Neural progenitor cell (in vitro differentiated cells): ENCODE data around the gene EMP2. TPM values are rescaled to one million over a fixed set of nuclear protein-coding genes. Genes with fewer than 3 reads are reported as not detected.

Source experiments
- DNase-seq: peaks from one replicate; pipeline ENCODE4 v3.0.0-alpha.2; 2016; ENCODE audit warnings: low spot score
- H2AFZ ChIP-seq: fragments of 200-600 bp; sonication (generic); replicated peaks from 2 replicates; pipeline ENCODE4 v1.6.1; 2016; ENCODE audit warnings: antibody characterized with exemption
- H3F3A ChIP-seq: fragments of 200-600 bp; sonication (generic); 2 replicates; pipeline ENCODE4 v1.6.1; 2016; ENCODE audit warnings: antibody characterized with exemption, low read depth
- H3K27ac ChIP-seq: fragments of 200-600 bp; sonication (generic); 2 replicates; pipeline ENCODE4 v1.5.1; 2016; ENCODE audit warnings: mild to moderate bottlenecking
- H3K27me3 ChIP-seq: fragments of 200-600 bp; sonication (generic); 2 replicates; pipeline ENCODE4 v1.6.1; 2016; ENCODE audit warnings: mild to moderate bottlenecking, moderate library complexity
- H3K36me3 ChIP-seq: fragments of 200-600 bp; sonication (generic); 2 replicates; pipeline ENCODE4 v1.5.1; 2016
- H3K4me1 ChIP-seq: fragments of 200-600 bp; sonication (generic); 2 replicates; pipeline ENCODE4 v1.6.1; 2016; ENCODE audit warnings: mixed run types
- H3K4me2 ChIP-seq: fragments of 200-600 bp; sonication (generic); 2 replicates; pipeline ENCODE4 v1.6.1; 2016
- H3K4me3 ChIP-seq: fragments of 200-600 bp; sonication (generic); 2 replicates; pipeline ENCODE4 v1.5.1; 2016
- H3K79me2 ChIP-seq: fragments of 200-600 bp; sonication (generic); 2 replicates; pipeline ENCODE4 v1.6.1; 2016; ENCODE audit warnings: low read depth
- H3K9ac ChIP-seq: fragments of 200-600 bp; sonication (generic); 2 replicates; pipeline ENCODE4 v1.6.1; 2016
- H3K9me3 ChIP-seq: fragments of 200-600 bp; sonication (generic); 2 replicates; pipeline ENCODE4 v1.5.1; 2016; ENCODE audit warnings: low read depth
- H4K20me1 ChIP-seq: fragments of 200-600 bp; sonication (generic); 2 replicates; pipeline ENCODE4 v1.6.1; 2016; ENCODE audit warnings: low read depth
- H3K27ac Mint-ChIP-seq: 3 replicates; pipeline ENCODE4 v1.8.0; 2021; ENCODE audit warnings: mixed read lengths
- H3K27me3 Mint-ChIP-seq: 2 replicates; pipeline ENCODE4 v1.8.0; 2022; ENCODE audit warnings: low read depth, mild to moderate bottlenecking, inconsistent platforms, moderate library complexity, mixed read lengths; ENCODE audit not compliant: insufficient read depth
- H3K36me3 Mint-ChIP-seq: 3 replicates; pipeline ENCODE4 v1.8.0; 2021; ENCODE audit warnings: mixed read lengths
- H3K4me1 Mint-ChIP-seq: 3 replicates; pipeline ENCODE4 v1.8.0; 2021; ENCODE audit warnings: mixed read lengths
- H3K4me3 Mint-ChIP-seq: 3 replicates; pipeline ENCODE4 v1.8.0; 2021; ENCODE audit warnings: mild to moderate bottlenecking, moderate library complexity, mixed read lengths
- H3K9me3 Mint-ChIP-seq: 3 replicates; pipeline ENCODE4 v1.8.0; 2020; ENCODE audit warnings: mixed read lengths
- CTCF ChIP-seq: fragments of 200-600 bp; sonication (generic); IDR thresholded peaks from 2 replicates; pipeline ENCODE4 v1.5.1; 2017; ENCODE audit warnings: antibody characterized with exemption, mild to moderate bottlenecking
- EZH2 ChIP-seq: fragments of 200-600 bp; sonication (generic); IDR thresholded peaks from 2 replicates; pipeline ENCODE4 v1.6.1; 2017; ENCODE audit warnings: antibody characterized with exemption, mild to moderate bottlenecking, moderate library complexity
- EZH2phosphoT487 ChIP-seq: fragments of 200-600 bp; sonication (generic); IDR thresholded peaks from 2 replicates; pipeline ENCODE4 v1.6.1; 2017; ENCODE audit warnings: antibody characterized with exemption
- total RNA-seq: library from RNA; depleted of rRNA; stranded (reverse); fragments of >200 nt; gene quantifications from 2 replicates; pipeline ENCODE4 v1.2.3, GENCODE V29; 2015; ENCODE audit warnings: low replicate concordance

Gene EMP2
- total RNA-seq, 1 donor from 2014 or later = 15.8 TPM

GRCh38 chr16:10493276-10493675 lies 87.1 kb downstream of the EMP2 start:
- H3K79me2 ChIP-seq = no peaks in the 10 kb centered on the region
- DNase-seq = no peak
- H3F3A ChIP-seq = peaks cover 6% of the 10 kb centered on the region
- H3K9me3 Mint-ChIP-seq = peaks cover 15% of the 10 kb centered on the region
- no peak overlapping the region for H3K4me3 ChIP-seq
- TF ChIP-seq EZH2phosphoT487 (no peak), EZH2 (no peak), CTCF (no peak)
- no peak overlapping the region for H3K4me3 Mint-ChIP-seq
- H3K27me3 Mint-ChIP-seq = no peaks in the 10 kb centered on the region
- no peaks in the 10 kb centered on the region for H3K36me3 ChIP-seq
- H4K20me1 ChIP-seq = no peaks in the 10 kb centered on the region
- no peak overlapping the region for H3K27ac Mint-ChIP-seq
- H3K36me3 Mint-ChIP-seq = no peaks in the 10 kb centered on the region
- no peak overlapping the region for H3K4me2 ChIP-seq
- no peaks in the 10 kb centered on the region for H3K9me3 ChIP-seq
- peaks cover 10% of the 10 kb centered on the region for H3K4me1 ChIP-seq
- no peaks in the 10 kb centered on the region for H3K27me3 ChIP-seq
- no peak overlapping the region for H3K27ac ChIP-seq
- no peaks in the 10 kb centered on the region for H3K4me1 Mint-ChIP-seq
- no peak overlapping the region for H3K9ac ChIP-seq
- H2AFZ ChIP-seq = no peak overlapping the region

GRCh38 chr16:10490141-10490540 lies 90.3 kb downstream of the EMP2 start:
- H3K4me1 ChIP-seq = peaks cover 10% of the 10 kb centered on the region
- DNase-seq = no peak
- no peaks in the 10 kb centered on the region for H3K27me3 ChIP-seq
- no peak overlapping the region for H3K27ac ChIP-seq
- H3K9me3 ChIP-seq = no peaks in the 10 kb centered on the region
- H3K9ac ChIP-seq = no peak overlapping the region
- no peak overlapping the region for H3K4me3 Mint-ChIP-seq
- H3K9me3 Mint-ChIP-seq = peaks cover 16% of the 10 kb centered on the region
- H2AFZ ChIP-seq = peak overlapping the region; percentile 59
- H3K4me3 ChIP-seq = no peak overlapping the region
- TF ChIP-seq EZH2 = no peak
- TF ChIP-seq CTCF = no peak
- no peak for TF ChIP-seq EZH2phosphoT487
- no peaks in the 10 kb centered on the region for H3K4me1 Mint-ChIP-seq
- H4K20me1 ChIP-seq = no peaks in the 10 kb centered on the region
- H3F3A ChIP-seq = no peaks in the 10 kb centered on the region
- H3K27me3 Mint-ChIP-seq = no peaks in the 10 kb centered on the region
- H3K4me2 ChIP-seq = no peak overlapping the region
- no peaks in the 10 kb centered on the region for H3K79me2 ChIP-seq
- peaks cover 4% of the 10 kb centered on the region for H3K36me3 Mint-ChIP-seq
- H3K27ac Mint-ChIP-seq = no peak overlapping the region
- H3K36me3 ChIP-seq = no peaks in the 10 kb centered on the region

GRCh38 chr16:10485698-10486382 lies 94.6 kb downstream of the EMP2 start:
- no peak overlapping the region for H3K27ac Mint-ChIP-seq
- no peak overlapping the region for H3K9ac ChIP-seq

More at GRCh38 chr16:10485698-10486382, 94.6 kb downstream of the EMP2 start:
- Histone ChIP-seq H3K4me1 (peaks cover 10% of the 10 kb centered on the region), H3K4me3 (no peak overlapping the region), H2AFZ (no peak overlapping the region), H3F3A (no peaks in the 10 kb centered on the region), H4K20me1 (no peaks in the 10 kb centered on the region), H3K27me3 (no peaks in the 10 kb centered on the region), H3K36me3 (no peaks in the 10 kb centered on the region), H3K4me2 (no peak overlapping the region), H3K79me2 (no peaks in the 10 kb centered on the region), H3K27ac (no peak overlapping the region), H3K9me3 (no peaks in the 10 kb centered on the region)
- H3K27me3 Mint-ChIP-seq = no peaks in the 10 kb centered on the region
- H3K36me3 Mint-ChIP-seq = peaks cover 5% of the 10 kb centered on the region
- H3K4me3 Mint-ChIP-seq = no peak overlapping the region
- DNase-seq = no peak
- no peaks in the 10 kb centered on the region for H3K4me1 Mint-ChIP-seq
- H3K9me3 Mint-ChIP-seq = peaks cover 7% of the 10 kb centered on the region
- TF ChIP-seq CTCF (no peak), EZH2 (no peak), EZH2phosphoT487 (no peak)
